HepG2 (cell line): ENCODE measurements around the gene SDK2. TPM values are rescaled to one million over a fixed set of nuclear protein-coding genes. Genes with fewer than 3 reads are reported as not detected.

Experiments
- ATAC-seq: fragments of 200-7000 bp; cut with Tn5 transposase; 3 replicates; pipeline ENCODE4 v1.9.1; 2020; ENCODE audit warnings: mild to moderate bottlenecking, moderate library complexity
- BruUV-seq: library from RNA; stranded (reverse); fragments of 400-500 nt; replicated peaks from 2 replicates; lab custom pipeline; 2021; lab: Mats Ljungman, UMichigan
- CTCF ChIA-PET: fragments of 300-600 bp; formaldehyde crosslinking; extraction: SDS; loops from one replicate; lab custom pipeline; 2021; ENCODE audit warnings: low total read pairs, inconsistent platforms, low intra/inter-chr PET ratio; lab: Yijun Ruan, JAX
- POLR2A ChIA-PET: fragments of 350-600 bp; sonication (Branson Sonifier 250); formaldehyde crosslinking; loops from one replicate; lab custom pipeline; 2020; ENCODE audit warnings: antibody characterized with exemption, inconsistent platforms; lab: Yijun Ruan, JAX
- DNase-seq: peaks from one replicate; pipeline ENCODE4 v3.0.0-alpha.2; 2015; ENCODE audit warnings: low spot score
- FAIRE-seq: peaks from 3 replicates; lab custom pipeline; 2011; peaks lifted over from hg19 to GRCh38; lab: Jason Lieb, UNC
- H2AFZ ChIP-seq: one replicate; pipeline ENCODE4 v1.6.1; 2011; ENCODE audit warnings: low read length, inconsistent platforms
- H3K27ac ChIP-seq: fragments of 300-600 bp; 3 replicates; pipeline ENCODE4 v1.8.0; 2011; ENCODE audit warnings: mixed run types, mild to moderate bottlenecking, mixed read lengths, low read length, inconsistent platforms; ENCODE audit not compliant: insufficient read depth; ENCODE audit errors: extremely low read length
- H3K27me3 ChIP-seq, 2 experiments: fragments of 200-600 bp in 1 of 2; 2 replicates in 1 of 2; 3 replicates in 1 of 2; pipeline versions ENCODE4 v1.6.0 to v1.8.0; 2011; ENCODE audit warnings: low read length in 2 of 2, mild to moderate bottlenecking in 2 of 2, moderate library complexity in 2 of 2, inconsistent platforms in 1 of 2; ENCODE audit not compliant: insufficient read depth in 2 of 2, control insufficient read depth in 1 of 2
- H3K36me3 ChIP-seq, 2 experiments: fragments of 200-600 bp in 1 of 2; replicated peaks in 1 of 2; 2 replicates in 1 of 2; 3 replicates in 1 of 2; pipeline versions ENCODE4 v1.5.1 to v1.8.0; 2011; ENCODE audit warnings: low read length in 2 of 2, inconsistent platforms in 1 of 2; ENCODE audit not compliant: insufficient read depth in 2 of 2, control insufficient read depth in 1 of 2
- H3K4me1 ChIP-seq: 2 replicates; pipeline ENCODE4 v1.5.1; 2012; ENCODE audit warnings: low read length, inconsistent platforms; ENCODE audit not compliant: insufficient read depth
- H3K4me2 ChIP-seq: 2 replicates; pipeline ENCODE4 v1.6.0; 2011; ENCODE audit warnings: low read depth, low read length, inconsistent platforms
- H3K4me3 ChIP-seq, 3 experiments: fragments of 200-600 bp in 1 of 3; sonication (generic), shearing (Covaris generic) in 1 of 3; replicated peaks in 1 of 3; 2 replicates each; pipeline ENCODE4 v1.5.1; 2011 to 2016; ENCODE audit warnings: low read length in 3 of 3, inconsistent platforms in 2 of 3, low read depth in 2 of 3, mild to moderate bottlenecking in 2 of 3, control low read depth in 1 of 3, mixed read lengths in 1 of 3; ENCODE audit not compliant: insufficient read depth in 1 of 3
- H3K79me2 ChIP-seq: one replicate; pipeline ENCODE4 v1.6.1; 2011; ENCODE audit warnings: low read length, inconsistent platforms; ENCODE audit not compliant: insufficient read depth
- H3K9ac ChIP-seq: 2 replicates; pipeline ENCODE4 v1.6.0; 2011; ENCODE audit warnings: mild to moderate bottlenecking, low read depth, low read length, inconsistent platforms; ENCODE audit not compliant: insufficient read depth
- H3K9me3 ChIP-seq: 2 replicates; pipeline ENCODE4 v1.5.1; 2012; ENCODE audit warnings: mild to moderate bottlenecking, low read length
- H4K20me1 ChIP-seq: 2 replicates; pipeline ENCODE4 v1.6.0; 2011; ENCODE audit warnings: inconsistent platforms, mild to moderate bottlenecking, low read length, moderate library complexity; ENCODE audit not compliant: insufficient read depth
- AKNA ChIP-seq: sonication (generic); formaldehyde crosslinking; IDR thresholded peaks from 2 replicates; pipeline ENCODE4 v1.4.0; 2020; ENCODE audit warnings: missing genetic modification reagents, borderline replicate concordance
- CHD4 ChIP-seq: fragments of 200-600 bp; sonication (generic); IDR thresholded peaks from 2 replicates; pipeline ENCODE4 v1.7.0; 2017; ENCODE audit warnings: mild to moderate bottlenecking, low read length, borderline replicate concordance
- MTERF4 ChIP-seq: sonication (generic); formaldehyde crosslinking; IDR thresholded peaks from 2 replicates; pipeline ENCODE4 v1.8.0; 2023; ENCODE audit warnings: mild to moderate bottlenecking, missing genetic modification reagents
- ZNF101 ChIP-seq: sonication (generic); formaldehyde crosslinking; IDR thresholded peaks from 2 replicates; pipeline ENCODE4 v1.4.0; 2020; ENCODE audit warnings: mild to moderate bottlenecking, low read depth, missing genetic modification reagents, borderline replicate concordance
- ZNF20 ChIP-seq: sonication (generic); formaldehyde crosslinking; IDR thresholded peaks from 2 replicates; pipeline ENCODE4 v1.4.0; 2020; ENCODE audit warnings: mild to moderate bottlenecking, moderate library complexity, missing genetic modification reagents
- ZUFSP ChIP-seq: sonication (generic); formaldehyde crosslinking; IDR thresholded peaks from 2 replicates; pipeline ENCODE4 v1.9.0; 2021; ENCODE audit warnings: missing genetic modification reagents, mild to moderate bottlenecking, borderline replicate concordance
- WGBS: methylation state at CpG from one replicate; pipeline ENCODE4 v1.1.6; 2017; ENCODE audit warnings: low lambda C conversion rate; 5-methylcytosine and 5-hydroxymethylcytosine counted together
- in situ Hi-C: cut with HindIII; loops from 2 replicates; pipeline ENCODE4 v1.10.0; 2017; ENCODE audit warnings: low pct_unique_long_range_greater_than_20kb; ENCODE audit not compliant: extremely low pct_ligation_motif_present
- intact Hi-C: fragments of 100-400 bp; cut with micrococcal nuclease; formaldehyde crosslinking; loops from one replicate; pipeline ENCODE4 v1.10.0; 2022; ENCODE audit not compliant: unreplicated experiment
- polyA plus RNA-seq, 8 experiments: library from polyadenylated mRNA; depleted of rRNA in 3 of 8; stranded (reverse) in 7 of 8; unstranded in 1 of 8; fragments of >200 nt; fragmentation: Illumina TruSeq in 4 of 8; extraction: Trizol in 4 of 8; gene quantifications; 2 replicates each; pipeline versions ENCODE4 v1.2.1 to v1.2.3, GENCODE V29; 2011 to 2016; ENCODE audit warnings: low read depth in 4 of 8, missing spikeins in 1 of 8, mixed read lengths in 1 of 8; ENCODE audit not compliant: insufficient read depth in 1 of 8
- total RNA-seq, 5 experiments: library from RNA; depleted of rRNA; stranded (reverse); fragments of >200 nt; fragmentation: Illumina TruSeq; extraction: Trizol; gene quantifications; 2 replicates each; pipeline ENCODE4 v1.2.3, GENCODE V29; 2016; ENCODE audit warnings: low read depth in 1 of 5

The SDK2 gene
- total and polyA plus RNA-seq, 2 of the 13 experiments (the other 11 are each of a cell fraction or from before 2014, with no cell fraction given) = not detected

DNA sequence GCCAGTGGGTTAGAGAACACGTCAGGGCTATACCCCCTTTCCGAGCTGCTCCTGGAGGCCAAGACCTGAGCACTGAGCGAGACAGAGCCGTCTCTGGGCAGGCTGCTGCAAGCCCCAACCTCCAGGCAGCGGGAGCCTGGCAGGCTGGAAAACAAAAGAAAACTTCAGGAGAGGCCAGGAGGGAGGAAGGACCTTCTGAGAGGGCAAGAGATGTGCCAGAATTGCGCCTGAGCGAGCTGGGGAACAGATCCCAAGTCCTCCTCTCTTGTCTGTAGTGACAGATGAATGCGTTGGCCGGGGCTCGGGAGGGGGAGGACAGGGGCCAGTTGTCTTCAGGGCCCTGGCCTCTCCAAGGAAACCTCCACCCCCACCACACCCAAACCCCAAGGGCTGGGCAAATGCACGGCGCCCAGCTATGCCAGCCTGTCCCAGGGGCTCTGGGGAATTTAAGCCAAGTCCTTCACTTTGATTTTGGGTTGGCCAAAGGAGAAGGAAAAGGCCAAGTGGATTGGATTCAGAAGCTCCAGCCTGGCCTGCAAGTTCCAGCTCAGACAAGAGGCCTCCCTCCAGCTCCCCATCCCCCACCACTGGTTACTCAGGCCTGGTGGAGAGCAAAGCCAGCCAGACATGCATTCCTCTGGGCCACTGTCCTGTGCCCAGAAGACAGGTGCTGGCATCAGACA lies 18.1 kb downstream of the SDK2 start:
- Histone ChIP-seq H4K20me1 (no peaks in the 10 kb centered on the region), H3K27ac (no peak overlapping the region), H3K9ac (no peak overlapping the region), H3K4me1 (no peaks in the 10 kb centered on the region), H3K79me2 (no peaks in the 10 kb centered on the region), H3K4me2 (no peak overlapping the region), H3K9me3 (no peaks in the 10 kb centered on the region), H3K4me3 (no peak overlapping the region), H2AFZ (no peak overlapping the region), H3K27me3 (peaks cover 3 to 60% of the 10 kb centered on the region in 2 experiments), H3K36me3 (no peaks in the 10 kb centered on the region)
- WGBS = 9% methylated on average over 10 of the region's 12 CpGs
- ChIA-PET CTCF (no interaction called here), POLR2A (no interaction called here)
- intact Hi-C loops = no loop called here
- DNase-seq (no peak), FAIRE-seq (no peak), ATAC-seq (no peak)
- BruUV-seq = no TSS peak
- TF ChIP-seq ZUFSP (no peak), ZNF101 (CRISPR knock-in tag) (no peak), AKNA (no peak), MTERF4 (CRISPR knock-in tag) (no peak), CHD4 (no peak), ZNF20 (no peak)
- in situ Hi-C loops = no loop called here
